Measurements from ENCODE around the gene CHAF1A.

CHAF1A gene

DNA sequence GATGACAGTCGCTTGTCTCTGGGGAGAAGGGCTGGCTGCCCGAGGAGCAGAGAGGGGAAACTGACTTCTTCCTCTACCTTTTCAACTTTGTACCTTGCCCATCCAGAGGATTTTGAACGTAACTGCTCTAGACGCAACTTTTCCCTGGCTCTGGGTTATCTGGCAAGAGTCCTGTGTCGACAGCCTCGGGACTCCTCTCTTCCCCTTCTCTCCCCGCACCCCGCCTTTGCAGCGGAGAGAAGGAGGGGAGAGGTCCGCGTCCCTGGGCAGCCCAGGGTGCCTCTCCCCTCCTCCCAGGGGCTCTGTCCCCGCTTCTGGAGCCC, 2.7 kb upstream of the CHAF1A start:
- peaks cover 27 to 38% of the 10 kb centered on the region in 2 experiments for H3K36me3 ChIP-seq (ENCODE audit: control insufficient read depth in 1 of 2, insufficient read depth in 2 of 2, low read depth in 1 of 2, low read length in 2 of 2)
- peak overlapping the region; percentile 84 for H3K4me2 ChIP-seq (ENCODE audit: low read length, poor library complexity, severe bottlenecking)
- peaks cover 16% of the 10 kb centered on the region for H3K4me1 ChIP-seq (ENCODE audit: control insufficient read depth, insufficient read depth, low read depth, low read length)
- H3K27me3 ChIP-seq (ENCODE audit: control insufficient read depth in 1 of 2, insufficient read depth in 1 of 2, low read length in 2 of 2), result no peaks in the 10 kb centered on the region
- no peak overlapping the region for H2BK5ac ChIP-seq (ENCODE audit: low read depth, low read length, poor library complexity, severe bottlenecking)
- H2AFZ ChIP-seq (ENCODE audit: low read depth, low read length), result no peak overlapping the region
- peaks cover 5% of the 10 kb centered on the region for H3K79me1 ChIP-seq (replicated peaks; ENCODE audit: low read length, poor library complexity, severe bottlenecking)
- peak overlapping the region; percentile 17 for H2AK5ac ChIP-seq (ENCODE audit: low read length, severe bottlenecking)
- H3K4ac ChIP-seq (ENCODE audit: low read depth in 1 of 2, low read length in 2 of 2), result peak overlapping the region; percentile 92 to 98
- H3K4me3 ChIP-seq (ENCODE audit: insufficient read depth in 1 of 2, low read depth in 1 of 2, low read length in 2 of 2), result peak overlapping the region; percentile 92 to 97
- H3K9ac ChIP-seq (ENCODE audit: low read length), result peak overlapping the region; percentile 94
- peak overlapping the region; percentile 90 for H4K8ac ChIP-seq (ENCODE audit: low read length)
- DNase-seq, result peak; percentile 42
- H3K23ac ChIP-seq (ENCODE audit: low read length in 2 of 2), result peak overlapping the region in 1 of 2 experiments; percentile 99
- H2BK15ac ChIP-seq (ENCODE audit: low read depth, poor library complexity, severe bottlenecking), result peak overlapping the region; percentile 86
- H3K14ac ChIP-seq (ENCODE audit: low read length in 2 of 2), result peak overlapping the region in 1 of 2 experiments; percentile 99
- no peak overlapping the region for H2BK12ac ChIP-seq (ENCODE audit: low read length in 2 of 2)
- peak overlapping the region; percentile 91 for H4K91ac ChIP-seq (ENCODE audit: low read length)
- H3K9me3 ChIP-seq (ENCODE audit: control insufficient read depth, low read length), result no peaks in the 10 kb centered on the region
- peak overlapping the region; percentile 97 for H3K18ac ChIP-seq (ENCODE audit: low read depth in 1 of 2, low read length in 2 of 2)
- whole genome bisulfite sequencing, result 0% methylated on average over 9 of the region's 12 CpGs
- H2BK120ac ChIP-seq (ENCODE audit: low read depth, low read length), result peak overlapping the region; percentile 85
- peak overlapping the region; percentile 63 for H3K27ac ChIP-seq (ENCODE audit: low read length, poor library complexity, severe bottlenecking)

- Histone ChIP-seq H2AFZ (ENCODE audit: low read depth, low read length) (peak within 1 kb of the TSS; percentile 74), H3K9me3 (ENCODE audit: control insufficient read depth, low read length) (no peaks in the 10 kb centered on the region), H2BK5ac (ENCODE audit: low read depth, low read length, poor library complexity, severe bottlenecking) (no peak within 1 kb of the TSS), H4K91ac (ENCODE audit: low read length) (peak within 1 kb of the TSS; percentile 91), H3K9ac (ENCODE audit: low read length) (peak within 1 kb of the TSS; percentile 94), H2BK15ac (ENCODE audit: low read depth, poor library complexity, severe bottlenecking) (peak within 1 kb of the TSS; percentile 86), H3K36me3 (ENCODE audit: control insufficient read depth in 1 of 2, insufficient read depth in 2 of 2, low read depth in 1 of 2, low read length in 2 of 2) (peaks cover 23 to 32% of the 10 kb centered on the region in 2 experiments), H3K14ac (ENCODE audit: low read length in 2 of 2) (peak within 1 kb of the TSS in 1 of 2 experiments; percentile 99), H2AK5ac (ENCODE audit: low read length, severe bottlenecking) (peak within 1 kb of the TSS; percentile 17), H4K8ac (ENCODE audit: low read length) (peak within 1 kb of the TSS; percentile 90), H3K18ac (ENCODE audit: low read depth in 1 of 2, low read length in 2 of 2) (peak within 1 kb of the TSS; percentile 97), H3K23ac (ENCODE audit: low read length in 2 of 2) (peak within 1 kb of the TSS in 1 of 2 experiments; percentile 99), H3K27ac (ENCODE audit: low read length, poor library complexity, severe bottlenecking) (peak within 1 kb of the TSS; percentile 63), H3K4me1 (ENCODE audit: control insufficient read depth, insufficient read depth, low read depth, low read length) (peaks cover 15% of the 10 kb centered on the region), H3K79me1 (replicated peaks; ENCODE audit: low read length, poor library complexity, severe bottlenecking) (peaks cover 5% of the 10 kb centered on the region), H3K4ac (ENCODE audit: low read depth in 1 of 2, low read length in 2 of 2) (peak within 1 kb of the TSS; percentile 92 to 98), H2BK120ac (ENCODE audit: low read depth, low read length) (peak within 1 kb of the TSS; percentile 85), H2BK12ac (ENCODE audit: low read length in 2 of 2) (peak within 1 kb of the TSS in 1 of 2 experiments; percentile 64), H3K4me2 (ENCODE audit: low read length, poor library complexity, severe bottlenecking) (peak within 1 kb of the TSS; percentile 84), H3K27me3 (ENCODE audit: control insufficient read depth in 1 of 2, insufficient read depth in 1 of 2, low read length in 2 of 2) (no peaks in the 10 kb centered on the region), H3K4me3 (ENCODE audit: insufficient read depth in 1 of 2, low read depth in 1 of 2, low read length in 2 of 2) (peak within 1 kb of the TSS; percentile 92 to 97)
- WGBS, result under 1% methylated on average over 64 of the region's 90 CpGs
- DNase-seq, result peak; percentile 90
These were observed 2.1 kb upstream of the CHAF1A start, which contains the start of gene SH3GL1 for GRCh38 chr19:4400135-4400936. Gene SH3GL1, minus strand, starts transcription at chr19:4400547. Its CDS starts 179 bp downstream, at chr19:4400368.

GRCh38 chr19:4401769-4402170, 670 bp upstream of the CHAF1A start:
- Histone ChIP-seq H3K23ac (ENCODE audit: low read length in 2 of 2) (no peak overlapping the region), H3K18ac (ENCODE audit: low read depth in 1 of 2, low read length in 2 of 2) (no peak overlapping the region), H3K79me1 (replicated peaks; ENCODE audit: low read length, poor library complexity, severe bottlenecking) (peaks cover 12% of the 10 kb centered on the region), H3K27me3 (ENCODE audit: control insufficient read depth in 1 of 2, insufficient read depth in 1 of 2, low read length in 2 of 2) (no peaks in the 10 kb centered on the region), H3K9ac (ENCODE audit: low read length) (peak overlapping the region; percentile 90), H2BK12ac (ENCODE audit: low read length in 2 of 2) (no peak overlapping the region), H2AK5ac (ENCODE audit: low read length, severe bottlenecking) (no peak overlapping the region), H2AFZ (ENCODE audit: low read depth, low read length) (no peak overlapping the region), H3K36me3 (ENCODE audit: control insufficient read depth in 1 of 2, insufficient read depth in 2 of 2, low read depth in 1 of 2, low read length in 2 of 2) (peaks cover 18 to 20% of the 10 kb centered on the region in 2 experiments), H3K4me2 (ENCODE audit: low read length, poor library complexity, severe bottlenecking) (peak overlapping the region; percentile 9), H3K4me3 (ENCODE audit: insufficient read depth in 1 of 2, low read depth in 1 of 2, low read length in 2 of 2) (peak overlapping the region in 1 of 2 experiments; percentile 81), H4K8ac (ENCODE audit: low read length) (no peak overlapping the region), H2BK120ac (ENCODE audit: low read depth, low read length) (no peak overlapping the region), H3K27ac (ENCODE audit: low read length, poor library complexity, severe bottlenecking) (peak overlapping the region; percentile 25), H3K9me3 (ENCODE audit: control insufficient read depth, low read length) (no peaks in the 10 kb centered on the region), H2BK5ac (ENCODE audit: low read depth, low read length, poor library complexity, severe bottlenecking) (no peak overlapping the region), H4K91ac (ENCODE audit: low read length) (no peak overlapping the region), H2BK15ac (ENCODE audit: low read depth, poor library complexity, severe bottlenecking) (no peak overlapping the region), H3K14ac (ENCODE audit: low read length in 2 of 2) (no peak overlapping the region), H3K4ac (ENCODE audit: low read depth in 1 of 2, low read length in 2 of 2) (no peak overlapping the region), H3K4me1 (ENCODE audit: control insufficient read depth, insufficient read depth, low read depth, low read length) (peaks cover 14% of the 10 kb centered on the region)
- WGBS, result 6% methylated on average over 5 of the region's 8 CpGs
- DNase-seq, result no peak

GRCh38 chr19:4403005-4403761, 743 bp downstream of the CHAF1A start:
- H2BK120ac ChIP-seq (ENCODE audit: low read depth, low read length), result no peak overlapping the region
- H2BK5ac ChIP-seq (ENCODE audit: low read depth, low read length, poor library complexity, severe bottlenecking), result no peak overlapping the region
- peaks cover 11% of the 10 kb centered on the region for H3K4me1 ChIP-seq (ENCODE audit: control insufficient read depth, insufficient read depth, low read depth, low read length)
- H3K79me1 ChIP-seq (replicated peaks; ENCODE audit: low read length, poor library complexity, severe bottlenecking), result peaks cover 12% of the 10 kb centered on the region
- H3K27me3 ChIP-seq (ENCODE audit: control insufficient read depth in 1 of 2, insufficient read depth in 1 of 2, low read length in 2 of 2), result no peaks in the 10 kb centered on the region
- peak overlapping the region; percentile 82 for H4K8ac ChIP-seq (ENCODE audit: low read length)
- H2AK5ac ChIP-seq (ENCODE audit: low read length, severe bottlenecking), result no peak overlapping the region
- 5% methylated on average over 32 of the region's 32 CpGs for WGBS
- no peak overlapping the region for H3K27ac ChIP-seq (ENCODE audit: low read length, poor library complexity, severe bottlenecking)
- H2BK12ac ChIP-seq (ENCODE audit: low read length in 2 of 2), result peak overlapping the region in 1 of 2 experiments; percentile 4
- peak overlapping the region in 1 of 2 experiments; percentile 16 for H3K18ac ChIP-seq (ENCODE audit: low read depth in 1 of 2, low read length in 2 of 2)
- H3K9me3 ChIP-seq (ENCODE audit: control insufficient read depth, low read length), result no peaks in the 10 kb centered on the region
- H2BK15ac ChIP-seq (ENCODE audit: low read depth, poor library complexity, severe bottlenecking), result peak overlapping the region; percentile 40
- H2AFZ ChIP-seq (ENCODE audit: low read depth, low read length), result peak overlapping the region; percentile 91
- peak overlapping the region; percentile 50 for H4K91ac ChIP-seq (ENCODE audit: low read length)
- peak overlapping the region in 1 of 2 experiments; percentile 1 for H3K14ac ChIP-seq (ENCODE audit: low read length in 2 of 2)
- peak overlapping the region; percentile 35 to 56 for H3K4ac ChIP-seq (ENCODE audit: low read depth in 1 of 2, low read length in 2 of 2)
- peak overlapping the region; percentile 71 for H3K4me2 ChIP-seq (ENCODE audit: low read length, poor library complexity, severe bottlenecking)
- peaks cover 7 to 8% of the 10 kb centered on the region in 2 experiments for H3K36me3 ChIP-seq (ENCODE audit: control insufficient read depth in 1 of 2, insufficient read depth in 2 of 2, low read depth in 1 of 2, low read length in 2 of 2)
- peak overlapping the region; percentile 93 for H3K9ac ChIP-seq (ENCODE audit: low read length)
- H3K23ac ChIP-seq (ENCODE audit: low read length in 2 of 2), result peak overlapping the region; percentile 14 to 37
- peak; percentile 47 for DNase-seq
- peak overlapping the region; percentile 92 to 94 for H3K4me3 ChIP-seq (ENCODE audit: insufficient read depth in 1 of 2, low read depth in 1 of 2, low read length in 2 of 2)

All from mesenchymal stem cell (in vitro differentiated cells and primary cell).